Hepatic stellate cell (primary cell): ENCODE data around the gene KIF20B.

Experiments used
- DNase-seq: peaks from one replicate; pipeline ENCODE4 v3.0.0; 2011; ENCODE audit warnings: low spot score

Gene KIF20B, protein sequence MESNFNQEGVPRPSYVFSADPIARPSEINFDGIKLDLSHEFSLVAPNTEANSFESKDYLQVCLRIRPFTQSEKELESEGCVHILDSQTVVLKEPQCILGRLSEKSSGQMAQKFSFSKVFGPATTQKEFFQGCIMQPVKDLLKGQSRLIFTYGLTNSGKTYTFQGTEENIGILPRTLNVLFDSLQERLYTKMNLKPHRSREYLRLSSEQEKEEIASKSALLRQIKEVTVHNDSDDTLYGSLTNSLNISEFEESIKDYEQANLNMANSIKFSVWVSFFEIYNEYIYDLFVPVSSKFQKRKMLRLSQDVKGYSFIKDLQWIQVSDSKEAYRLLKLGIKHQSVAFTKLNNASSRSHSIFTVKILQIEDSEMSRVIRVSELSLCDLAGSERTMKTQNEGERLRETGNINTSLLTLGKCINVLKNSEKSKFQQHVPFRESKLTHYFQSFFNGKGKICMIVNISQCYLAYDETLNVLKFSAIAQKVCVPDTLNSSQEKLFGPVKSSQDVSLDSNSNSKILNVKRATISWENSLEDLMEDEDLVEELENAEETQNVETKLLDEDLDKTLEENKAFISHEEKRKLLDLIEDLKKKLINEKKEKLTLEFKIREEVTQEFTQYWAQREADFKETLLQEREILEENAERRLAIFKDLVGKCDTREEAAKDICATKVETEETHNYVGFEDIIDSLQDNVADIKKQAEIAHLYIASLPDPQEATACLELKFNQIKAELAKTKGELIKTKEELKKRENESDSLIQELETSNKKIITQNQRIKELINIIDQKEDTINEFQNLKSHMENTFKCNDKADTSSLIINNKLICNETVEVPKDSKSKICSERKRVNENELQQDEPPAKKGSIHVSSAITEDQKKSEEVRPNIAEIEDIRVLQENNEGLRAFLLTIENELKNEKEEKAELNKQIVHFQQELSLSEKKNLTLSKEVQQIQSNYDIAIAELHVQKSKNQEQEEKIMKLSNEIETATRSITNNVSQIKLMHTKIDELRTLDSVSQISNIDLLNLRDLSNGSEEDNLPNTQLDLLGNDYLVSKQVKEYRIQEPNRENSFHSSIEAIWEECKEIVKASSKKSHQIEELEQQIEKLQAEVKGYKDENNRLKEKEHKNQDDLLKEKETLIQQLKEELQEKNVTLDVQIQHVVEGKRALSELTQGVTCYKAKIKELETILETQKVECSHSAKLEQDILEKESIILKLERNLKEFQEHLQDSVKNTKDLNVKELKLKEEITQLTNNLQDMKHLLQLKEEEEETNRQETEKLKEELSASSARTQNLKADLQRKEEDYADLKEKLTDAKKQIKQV (N-terminal part only)

DNA sequence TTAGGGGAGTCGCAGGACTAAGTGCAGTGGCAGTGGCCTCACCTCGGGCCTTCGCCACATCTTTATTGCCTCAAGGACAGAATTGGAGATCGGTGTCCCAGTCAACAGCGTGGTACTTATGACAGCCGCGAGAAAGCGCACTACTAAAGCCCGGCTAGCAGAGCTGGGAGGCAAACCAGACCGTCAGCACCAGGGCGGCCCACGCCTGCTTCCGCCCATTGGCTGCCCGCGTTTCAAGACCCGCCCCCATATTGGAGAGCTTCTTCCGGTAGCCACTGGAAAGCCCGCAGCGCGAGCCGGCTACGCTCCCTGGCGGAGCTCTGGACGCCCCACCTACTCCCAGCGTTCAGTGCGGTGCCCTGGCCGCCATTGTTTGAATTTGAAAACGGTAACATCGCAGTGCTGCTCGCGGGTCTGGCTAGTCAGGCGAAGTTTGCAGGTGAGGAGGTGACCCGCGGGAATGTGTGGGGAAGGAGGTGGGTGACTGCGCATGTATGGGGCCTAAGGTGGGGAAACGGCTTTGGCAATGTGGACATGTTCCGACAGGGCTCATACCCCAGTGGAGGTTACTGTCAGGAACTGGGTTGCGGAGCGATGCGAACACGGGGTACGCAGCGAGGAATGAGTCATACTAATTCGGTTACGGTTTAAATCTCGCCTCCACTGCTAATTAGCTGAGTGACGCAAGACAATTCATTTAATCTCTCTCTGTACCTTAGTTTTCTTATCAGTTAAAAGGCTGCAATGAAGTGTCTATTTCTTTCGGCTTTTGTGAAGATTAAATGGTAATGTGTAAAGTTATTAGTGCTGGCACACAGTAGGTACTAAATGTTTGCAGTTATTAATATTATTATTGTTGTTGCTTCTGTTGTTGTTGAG is at the start of gene KIF20B:
KIF20B (plus strand) TSS at position 349 of the 879 bp plus-strand sequence. CDS start 3,705 bp downstream, outside the sequence.
- peak; percentile 95 for DNase-seq

DNA sequence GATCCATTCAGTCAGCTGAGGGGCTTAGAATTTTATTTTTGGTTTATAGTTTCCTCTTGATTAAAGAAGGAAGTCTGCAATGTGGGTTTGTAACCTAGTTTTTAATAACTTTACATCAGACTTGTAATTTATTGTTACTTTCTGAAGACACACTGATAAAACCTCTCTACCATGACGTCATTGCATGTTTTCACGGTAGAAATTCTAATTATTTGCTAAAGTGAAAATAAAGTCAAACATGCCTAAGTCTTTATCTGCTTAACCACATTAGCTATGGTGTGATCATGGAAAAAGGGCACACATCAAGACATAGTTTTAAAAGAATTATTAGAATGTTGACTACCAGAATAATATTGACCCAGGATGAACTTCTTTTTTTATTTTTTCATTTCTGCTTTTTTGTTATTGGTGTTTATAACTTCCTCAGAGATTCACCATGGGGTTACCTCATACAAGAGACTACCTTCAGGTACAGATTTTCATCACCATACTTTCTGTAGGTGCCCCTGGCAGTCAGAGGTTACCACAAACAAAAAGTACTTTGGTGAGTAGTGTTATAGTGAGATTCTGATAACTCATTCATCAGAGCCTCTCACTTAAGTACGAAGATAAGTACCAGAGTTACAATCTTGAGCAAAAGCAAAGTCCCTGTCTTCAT is 49.3 kb upstream of the KIF20B start:
- DNase-seq, result no peak

DNA sequence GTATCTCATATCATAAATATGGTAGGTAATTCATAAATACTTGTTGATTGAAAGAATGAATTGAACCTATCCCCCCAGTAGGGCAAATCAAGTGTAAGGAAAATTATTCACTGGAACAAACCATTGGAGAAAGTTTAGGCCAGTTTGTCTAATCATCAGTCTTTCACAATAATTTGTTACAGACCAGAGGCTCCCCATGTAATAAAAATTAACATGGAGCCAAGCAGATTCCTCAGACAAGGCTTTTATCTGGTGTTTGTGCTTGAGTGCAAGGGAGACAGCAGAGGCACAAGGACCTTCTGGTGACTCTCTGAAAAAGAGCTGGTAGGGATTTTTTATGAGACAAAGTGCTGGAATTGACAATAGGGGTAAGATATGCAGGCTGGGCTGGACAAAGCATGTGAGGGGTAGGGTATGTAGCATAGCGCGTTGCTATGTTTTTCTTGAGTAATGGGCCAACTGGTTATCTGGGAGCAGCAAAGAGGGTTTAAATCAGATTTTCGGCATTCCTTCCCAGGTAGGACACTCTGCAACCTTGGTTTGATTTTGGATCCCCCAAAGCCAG is 48.5 kb upstream of the KIF20B start:
- DNase-seq, result no peak

DNA sequence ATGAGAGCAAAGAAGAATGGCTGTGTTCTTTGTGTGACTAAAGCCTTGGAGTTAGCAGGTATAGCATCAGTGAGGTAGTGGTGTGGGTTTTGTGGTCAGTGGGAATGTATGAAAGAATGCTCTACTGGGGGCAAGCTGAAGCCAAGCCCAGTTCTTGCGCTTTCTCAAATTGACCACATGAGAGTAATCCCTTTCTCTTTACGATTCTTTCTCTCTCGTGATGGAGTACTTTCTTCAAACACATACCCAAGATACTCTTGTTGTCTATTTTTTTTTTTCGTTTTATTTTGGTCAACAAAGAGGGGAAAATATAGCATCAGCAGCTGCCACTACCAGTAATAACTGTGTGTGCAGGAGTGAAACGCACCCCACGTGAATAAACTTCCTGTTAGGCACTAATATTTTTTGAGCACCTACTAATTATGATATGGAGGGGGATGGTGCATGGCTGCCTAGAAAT is 48.0 kb upstream of the KIF20B start:
- DNase-seq, result no peak

DNA sequence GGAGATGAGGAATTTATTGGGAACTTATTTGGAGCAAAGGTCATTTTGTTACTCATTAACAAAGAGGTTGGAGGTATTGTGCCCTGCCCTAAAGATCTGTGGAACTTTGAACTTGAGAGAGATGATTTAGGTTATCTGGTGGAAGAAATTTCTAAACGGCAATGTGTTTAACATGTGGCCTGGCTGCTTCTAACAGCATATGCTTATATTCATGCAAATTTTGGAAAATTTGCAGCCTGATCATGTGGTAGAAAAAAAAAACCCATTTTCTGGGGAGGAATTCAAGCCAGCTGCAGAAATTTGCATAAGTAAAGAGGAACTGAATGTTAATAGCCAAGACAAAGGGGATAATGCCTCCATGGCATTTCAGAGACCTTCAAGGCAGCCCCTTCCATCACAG is 45.7 kb upstream of the KIF20B start:
- no peak for DNase-seq

DNA sequence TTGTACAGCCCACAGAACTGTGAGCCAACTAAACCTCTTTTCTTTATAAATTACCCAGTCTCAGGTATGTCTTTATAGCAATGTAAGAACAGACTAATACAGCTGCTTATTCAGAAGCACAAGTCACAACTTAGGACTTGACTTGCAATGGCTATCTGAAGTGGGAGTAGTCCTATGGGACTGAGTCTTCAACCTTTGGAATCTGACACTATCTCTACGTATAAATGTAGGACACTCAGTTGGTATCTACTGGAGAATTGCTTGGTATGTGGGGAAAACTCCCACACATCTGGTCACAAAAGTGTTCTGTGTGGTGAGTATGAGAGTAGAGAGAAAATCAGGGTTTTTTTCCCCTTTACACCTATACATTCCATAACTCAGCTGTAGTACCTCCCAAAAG is 44.1 kb upstream of the KIF20B start:
- DNase-seq, result no peak

DNA sequence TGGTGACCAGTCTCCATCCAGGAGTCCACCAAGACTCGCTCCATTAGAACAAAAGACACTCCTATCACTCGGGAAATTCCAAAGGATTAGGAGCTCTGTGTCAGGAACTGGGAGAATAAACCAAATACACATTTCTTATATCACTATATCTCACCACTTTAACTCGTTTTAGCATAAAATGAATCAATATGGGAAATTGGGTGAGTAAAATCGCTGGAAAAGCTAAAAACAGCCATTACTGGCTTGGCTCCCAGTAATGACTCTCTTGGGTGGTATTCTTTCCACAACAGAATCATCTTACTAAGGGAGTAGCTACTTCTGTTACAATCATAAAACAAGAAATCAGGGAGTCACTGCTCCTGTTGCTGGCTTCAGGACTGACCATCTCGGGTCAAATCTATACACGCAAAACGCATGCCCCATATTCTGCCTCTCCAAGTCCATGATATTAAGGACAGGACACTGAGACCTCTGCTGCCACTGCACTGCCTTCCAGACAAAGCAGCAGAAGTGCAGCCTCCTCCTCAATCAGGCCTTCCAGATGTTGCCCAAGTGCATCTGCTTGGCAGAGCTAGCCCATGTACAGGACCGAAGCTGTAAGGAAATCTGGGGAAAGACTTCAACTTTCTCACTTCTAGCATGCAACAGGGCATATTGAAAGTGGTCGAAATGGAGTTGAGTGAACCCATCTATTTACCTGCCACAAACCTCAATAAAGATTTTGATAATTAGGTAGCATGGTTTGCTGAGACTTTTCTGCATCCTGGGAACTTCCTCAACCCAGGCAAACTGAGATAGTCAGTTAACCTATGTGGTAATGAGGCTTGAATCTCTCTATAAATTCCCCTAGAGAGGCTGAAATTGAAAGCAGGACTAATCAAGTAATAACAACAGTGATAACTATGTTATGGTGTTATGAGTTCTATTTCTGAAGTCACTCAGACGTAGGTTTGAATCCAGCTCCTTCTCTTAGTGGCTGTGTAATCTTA is 42.0 kb upstream of the KIF20B start:
- peak; percentile 52 for DNase-seq

DNA sequence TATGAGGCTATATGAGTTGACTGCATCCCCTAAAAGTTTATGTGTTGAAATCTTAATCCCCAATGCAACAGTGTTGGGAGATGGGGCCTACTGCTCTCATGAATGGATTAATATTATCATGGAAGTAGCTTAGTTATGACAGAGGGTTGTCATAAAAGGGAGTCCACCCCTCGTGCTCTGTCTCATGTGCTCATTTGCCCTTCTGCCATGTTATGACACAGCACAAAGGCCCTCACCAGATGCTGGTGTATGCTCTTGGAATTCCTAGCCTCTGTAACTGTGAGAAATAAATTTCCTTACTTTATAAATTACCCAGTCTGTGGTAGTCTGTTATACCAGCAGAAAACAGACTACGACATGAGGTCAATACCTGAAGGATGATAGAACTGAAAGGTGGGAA is 38.8 kb upstream of the KIF20B start:
- no peak for DNase-seq

DNA sequence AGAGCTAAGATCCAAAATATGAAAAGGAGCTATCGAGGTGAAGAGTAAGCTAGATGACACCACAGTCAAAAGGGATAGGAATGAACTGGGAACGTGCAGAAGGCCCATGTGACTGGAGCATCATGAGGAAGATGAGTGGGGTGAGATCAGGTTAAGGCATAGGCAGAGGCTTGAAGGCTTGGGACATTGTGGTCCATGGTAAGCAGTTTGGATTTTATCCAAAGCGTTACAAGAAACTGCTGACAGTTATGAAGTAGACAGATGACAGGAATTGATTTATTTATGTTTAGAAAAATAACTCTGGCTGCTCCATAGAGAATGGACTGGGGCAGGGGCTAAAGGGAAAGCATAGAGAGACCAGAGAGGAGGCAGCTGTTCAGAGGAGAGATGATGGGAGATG is 38.2 kb upstream of the KIF20B start:
- no peak for DNase-seq

DNA sequence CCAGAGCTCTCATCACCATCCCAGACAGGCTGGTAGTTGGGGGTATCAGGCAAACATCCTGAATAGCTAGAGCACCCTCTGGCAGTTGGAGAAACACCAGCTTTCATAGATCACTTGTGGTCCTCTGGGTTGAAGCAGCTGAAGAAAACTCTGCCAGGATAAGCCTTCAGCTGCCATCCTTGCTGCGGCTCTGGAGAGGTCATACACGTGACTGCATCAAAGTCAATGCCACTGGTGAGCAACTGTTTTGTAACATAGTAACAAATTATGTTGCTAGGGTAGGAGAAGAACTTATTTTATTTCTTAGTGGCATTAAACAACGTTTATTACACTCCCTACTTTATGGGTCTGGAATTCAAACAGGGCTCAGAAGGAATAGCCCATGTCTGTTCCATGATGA is 37.2 kb upstream of the KIF20B start:
- no peak for DNase-seq

DNA sequence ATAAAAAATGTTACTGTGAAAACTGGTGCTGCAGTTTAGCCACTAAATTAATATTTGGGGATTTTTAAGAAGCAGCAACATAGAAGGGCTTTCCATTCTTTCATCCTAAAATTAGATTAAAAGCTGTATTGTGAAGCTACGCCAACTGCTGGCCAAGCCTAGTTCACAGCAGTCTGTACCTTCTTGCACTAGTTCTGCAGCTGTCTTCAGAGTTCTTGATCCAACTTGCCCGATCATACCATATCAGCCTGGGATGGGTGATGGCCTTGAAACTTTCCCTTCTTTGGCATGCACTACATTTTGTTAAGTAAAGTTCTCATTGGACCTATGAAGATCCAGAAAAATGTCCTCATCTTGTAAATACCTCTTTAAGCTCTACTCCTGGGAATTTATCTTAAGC is 36.1 kb upstream of the KIF20B start:
- DNase-seq, result no peak

DNA sequence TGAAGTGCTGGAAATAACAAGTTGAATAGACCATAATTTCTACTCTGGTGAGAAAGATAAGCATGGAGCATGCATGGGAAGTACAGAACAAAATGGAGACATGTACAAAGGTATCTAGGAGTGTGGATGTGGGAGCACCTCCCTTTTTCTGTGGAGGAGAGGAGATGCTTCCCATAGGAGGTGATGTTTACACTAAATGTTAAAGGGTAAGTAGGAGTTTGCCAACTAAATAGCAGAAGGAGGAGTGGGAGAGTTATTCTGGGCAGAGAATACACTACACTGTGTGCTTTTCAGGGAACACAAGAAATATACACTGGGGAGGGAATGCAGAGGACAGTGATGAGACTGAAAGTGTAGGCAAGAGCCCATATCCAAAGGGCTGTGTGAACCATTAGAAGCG is 35.3 kb upstream of the KIF20B start:
- DNase-seq, result no peak

DNA sequence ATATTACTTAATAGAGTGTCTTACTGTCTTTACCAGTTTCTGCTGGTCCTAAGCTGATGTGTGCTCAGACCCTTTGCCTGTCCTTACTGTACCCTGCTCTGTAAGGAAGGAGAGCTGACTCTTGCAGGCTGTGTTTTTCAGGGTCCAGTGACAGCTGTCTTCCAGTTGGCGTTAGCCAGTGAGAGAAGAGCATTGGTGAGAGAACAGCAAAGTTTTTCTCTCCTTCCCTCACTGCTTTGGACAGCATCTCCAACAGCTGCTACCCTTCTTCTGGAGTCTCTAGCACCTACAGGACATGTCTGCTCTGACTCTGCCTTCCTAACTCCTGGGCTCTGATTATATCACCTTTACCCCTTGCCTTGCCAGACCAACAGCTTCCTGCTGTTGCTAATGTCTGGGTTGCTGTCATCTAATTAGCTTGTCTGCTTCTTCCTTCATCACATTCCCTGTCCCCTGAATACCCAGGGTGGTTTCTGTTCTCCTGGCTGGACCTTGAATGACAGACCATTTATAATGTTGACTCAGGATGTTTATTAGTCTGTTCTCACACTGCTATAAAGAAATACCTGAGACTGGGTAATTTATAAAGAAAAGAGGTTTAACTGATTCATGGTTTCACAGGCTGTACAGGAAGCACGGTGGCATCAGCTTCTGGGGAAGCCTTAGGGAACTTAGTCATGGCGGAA is 32.9 kb upstream of the KIF20B start:
- no peak for DNase-seq

DNA sequence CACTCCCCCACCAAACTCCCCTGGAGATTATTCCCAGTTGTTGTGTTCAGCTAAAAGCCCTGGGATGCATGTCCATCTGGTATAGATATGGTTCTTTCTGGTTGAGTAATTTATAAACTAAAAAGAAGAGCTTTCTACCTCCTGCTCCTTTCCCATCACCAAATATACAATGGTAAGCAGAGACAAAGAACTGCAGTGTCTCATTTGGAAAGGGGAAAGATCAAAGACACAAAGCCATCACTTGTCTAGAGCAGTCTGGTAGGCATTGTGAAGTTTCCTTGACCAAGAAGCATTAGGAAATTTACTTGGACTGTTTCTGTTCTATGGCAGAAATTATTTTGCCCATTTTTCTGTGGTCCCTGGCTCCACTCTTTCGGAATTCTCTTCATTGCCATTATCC is 31.4 kb upstream of the KIF20B start:
- DNase-seq, result no peak

DNA sequence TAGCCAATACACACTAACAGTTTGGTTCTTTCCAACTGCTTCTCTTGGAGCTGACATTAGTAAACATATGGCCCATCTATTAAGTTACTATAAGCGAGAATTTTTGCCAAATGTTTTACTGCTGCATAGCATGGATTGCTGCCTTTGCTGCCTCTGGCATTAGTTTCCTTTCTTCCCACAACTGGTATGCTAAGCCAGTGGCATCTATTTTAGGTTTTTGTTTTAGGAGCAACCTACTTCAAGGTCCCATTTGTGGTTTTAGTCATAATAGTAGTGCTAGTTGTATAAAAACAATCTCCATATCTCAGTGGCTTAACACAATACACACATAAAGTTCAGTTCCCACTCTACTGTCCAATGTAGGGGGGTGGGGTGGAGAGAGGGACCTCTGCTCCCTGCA is 30.5 kb upstream of the KIF20B start:
- no peak for DNase-seq

DNA sequence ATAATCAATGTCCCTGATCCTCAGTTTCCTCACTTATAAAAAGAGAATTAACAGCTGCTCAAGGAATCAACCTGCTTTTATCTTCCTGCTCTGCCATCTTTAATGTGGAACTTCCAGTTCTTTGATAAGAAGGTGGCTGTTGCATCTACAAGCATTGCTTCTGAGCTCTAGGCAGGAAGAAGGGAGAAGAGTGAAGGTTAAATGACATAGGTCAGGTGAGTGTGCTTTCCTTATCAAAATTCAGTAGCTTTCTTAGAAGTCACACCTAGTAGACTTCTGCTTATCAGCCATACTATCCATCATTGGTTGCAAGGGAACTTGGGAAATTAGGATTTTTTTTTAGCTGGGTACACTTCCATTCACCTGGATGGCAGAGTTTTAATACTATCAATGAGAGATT is 24.0 kb upstream of the KIF20B start:
- DNase-seq, result no peak

DNA sequence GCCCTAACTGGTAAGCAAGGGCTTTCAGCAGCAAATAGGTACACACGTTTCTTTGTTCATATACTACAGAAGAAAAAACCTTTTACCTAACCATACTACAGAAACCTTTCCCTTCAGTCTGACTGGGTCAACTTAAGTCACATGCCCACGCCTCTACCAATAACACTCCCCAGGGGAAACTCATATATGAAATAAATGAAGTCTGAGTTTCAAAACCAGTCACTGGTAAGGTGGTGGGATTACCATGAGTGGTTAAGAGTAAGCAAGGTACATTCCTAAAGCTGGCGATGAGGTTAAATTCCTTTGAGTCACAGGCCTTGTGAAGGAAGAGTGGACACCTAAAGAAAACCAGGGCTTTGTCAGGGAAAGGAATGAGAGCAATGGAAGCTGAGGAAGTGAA is 21.4 kb upstream of the KIF20B start:
- DNase-seq, result no peak

DNA sequence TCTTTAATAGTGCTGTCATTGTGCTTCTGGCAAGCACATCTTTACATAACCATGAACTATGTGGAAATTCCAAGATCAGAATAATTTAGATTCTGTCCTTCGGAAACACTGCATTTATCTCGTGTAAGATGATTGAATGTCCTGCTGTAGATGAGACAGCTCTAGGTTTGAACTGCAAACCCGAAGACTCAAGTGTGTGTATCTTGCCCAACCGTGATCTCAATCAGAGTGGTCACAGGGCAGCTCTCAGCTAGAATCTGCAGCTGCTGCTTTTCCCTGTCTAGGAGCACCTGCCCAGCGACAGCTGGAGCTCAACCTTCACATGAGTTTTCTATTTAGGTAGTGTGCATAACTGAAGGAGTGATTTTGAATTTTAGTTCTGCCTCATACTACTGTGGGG is 17.5 kb upstream of the KIF20B start:
- no peak for DNase-seq

DNA sequence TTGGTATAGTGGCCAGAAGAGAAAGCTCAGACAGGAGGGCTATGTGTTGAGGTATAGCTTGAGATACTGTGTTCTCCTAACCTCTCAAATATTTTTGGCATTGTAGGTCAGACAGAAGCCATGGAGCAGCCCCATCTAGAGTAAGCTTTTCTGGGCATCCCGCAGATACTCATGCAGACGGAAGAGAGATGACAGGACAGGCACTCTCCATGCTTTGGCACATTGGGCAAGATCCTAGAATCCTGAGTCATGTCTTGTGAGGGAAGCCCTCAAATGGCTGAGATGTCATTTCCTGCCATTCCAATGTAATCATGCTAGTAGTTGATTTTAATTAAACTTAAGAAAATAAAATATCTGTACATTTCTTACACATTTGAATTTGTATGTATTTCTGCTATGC is 16.8 kb upstream of the KIF20B start:
- no peak for DNase-seq
